Left ventricle myocardium inferior (tissue), 1 donor: ENCODE measurements around the gene MOK. TPM values are rescaled to one million over a fixed set of nuclear protein-coding genes. Genes with fewer than 3 reads are reported as not detected.

Source experiments
- DNase-seq: peaks from one replicate; pipeline ENCODE4 v3.0.0-alpha.2; 2020
- H3K27ac ChIP-seq: fragments of 200-600 bp; replicated peaks from 2 replicates; pipeline ENCODE4 v1.8.0; 2021
- H3K27me3 ChIP-seq: fragments of 200-600 bp; 2 replicates; pipeline ENCODE4 v1.8.0; 2021; ENCODE audit warnings: low read depth
- H3K36me3 ChIP-seq: fragments of 200-600 bp; 2 replicates; pipeline ENCODE4 v1.8.0; 2021
- H3K4me1 ChIP-seq: fragments of 200-600 bp; 2 replicates; pipeline ENCODE4 v1.8.0; 2021
- H3K4me3 ChIP-seq: fragments of 200-600 bp; 2 replicates; pipeline ENCODE4 v1.8.0; 2021; ENCODE audit warnings: mild to moderate bottlenecking, moderate library complexity
- H3K9me3 ChIP-seq: fragments of 200-600 bp; replicated peaks from 2 replicates; pipeline ENCODE4 v1.8.0; 2021
- CTCF ChIP-seq: fragments of 200-600 bp; IDR thresholded peaks from 2 replicates; pipeline ENCODE4 v1.8.0; 2021; ENCODE audit warnings: antibody characterized with exemption, mild to moderate bottlenecking, borderline replicate concordance
- intact Hi-C: fragments of 100-400 bp; cut with micrococcal nuclease; formaldehyde crosslinking; loops from one replicate; pipeline ENCODE4 v1.11.0; 2022
- total RNA-seq: library from RNA; stranded (reverse); fragmentation: NEBNext Ultra II Directional; extraction: Animal tissue kit (Norgen Biotek cat#: 25700); gene quantifications from one replicate; pipeline ENCODE4 v1.2.1, GENCODE V29; 2021
- donor health status: DM: no; HTN: yes; CAD: no; lungs with severe emphysema.

The MOK gene
- total RNA-seq, 1 donor from 2014 or later, result 12.2 TPM

GRCh38 chr14:102229071-102229738 is 75.8 kb downstream of the MOK start:
- no peak overlapping the region for H3K4me3 ChIP-seq
- intact Hi-C loops, result no loop called here
- H3K27ac ChIP-seq, result no peak overlapping the region
- no peaks in the 10 kb centered on the region for H3K27me3 ChIP-seq
- H3K9me3 ChIP-seq, result no peaks in the 10 kb centered on the region
- H3K4me1 ChIP-seq, result peaks cover 10% of the 10 kb centered on the region
- no peak for TF ChIP-seq CTCF
- no peak for DNase-seq
- peaks cover 38% of the 10 kb centered on the region for H3K36me3 ChIP-seq

- intact Hi-C loops, result no loop called here
- Histone ChIP-seq H3K9me3 (no peaks in the 10 kb centered on the region), H3K36me3 (peaks cover 44% of the 10 kb centered on the region), H3K27me3 (no peaks in the 10 kb centered on the region), H3K27ac (no peak overlapping the region), H3K4me3 (peak overlapping the region; percentile 40), H3K4me1 (peaks cover 10% of the 10 kb centered on the region)
- no peak for TF ChIP-seq CTCF
- DNase-seq, result no peak
Observed at GRCh38 chr14:102227184-102227964, 77.6 kb downstream of the MOK start.

GRCh38 chr14:102226356-102227125 is 78.4 kb downstream of the MOK start:
- intact Hi-C loops, result no loop called here
- peaks cover 39% of the 10 kb centered on the region for H3K36me3 ChIP-seq
- peaks cover 10% of the 10 kb centered on the region for H3K4me1 ChIP-seq
- no peak overlapping the region for H3K27ac ChIP-seq
- no peaks in the 10 kb centered on the region for H3K9me3 ChIP-seq
- no peak overlapping the region for H3K4me3 ChIP-seq
- H3K27me3 ChIP-seq, result no peaks in the 10 kb centered on the region
- TF ChIP-seq CTCF, result no peak
- no peak for DNase-seq

- no peak for DNase-seq
- intact Hi-C loops, result no loop called here
- no peaks in the 10 kb centered on the region for H3K9me3 ChIP-seq
- no peaks in the 10 kb centered on the region for H3K27me3 ChIP-seq
- peaks cover 15% of the 10 kb centered on the region for H3K4me1 ChIP-seq
- no peak overlapping the region for H3K27ac ChIP-seq
- no peak overlapping the region for H3K4me3 ChIP-seq
- TF ChIP-seq CTCF, result no peak
- peaks cover 35% of the 10 kb centered on the region for H3K36me3 ChIP-seq
Observed at GRCh38 chr14:102225936-102226335, 79.0 kb downstream of the MOK start.

- no peak for DNase-seq
- intact Hi-C loops, result no loop called here
- H3K9me3 ChIP-seq, result no peaks in the 10 kb centered on the region
- no peak overlapping the region for H3K4me3 ChIP-seq
- peaks cover 31% of the 10 kb centered on the region for H3K36me3 ChIP-seq
- H3K4me1 ChIP-seq, result peaks cover 20% of the 10 kb centered on the region
- no peak overlapping the region for H3K27ac ChIP-seq
- no peaks in the 10 kb centered on the region for H3K27me3 ChIP-seq
- no peak for TF ChIP-seq CTCF
Observed at GRCh38 chr14:102225386-102225785, 79.6 kb downstream of the MOK start.
